Measurements from ENCODE around the gene SLC12A1.

Gene SLC12A1

GRCh38 chr15:48244921-48245320 is 38.8 kb downstream of the SLC12A1 start:
- DNase-seq = no peak

GRCh38 chr15:48248414-48248813 is 42.3 kb downstream of the SLC12A1 start:
- DNase-seq = no peak

- DNase-seq = peak; percentile 25
Observed at GRCh38 chr15:48250640-48251076, 44.6 kb downstream of the SLC12A1 start.

- DNase-seq = no peak
Observed at GRCh38 chr15:48253172-48253571, 47.1 kb downstream of the SLC12A1 start.

GRCh38 chr15:48265135-48265534 is 59.0 kb downstream of the SLC12A1 start:
- no peak for DNase-seq

- DNase-seq = no peak
Observed at GRCh38 chr15:48266024-48266689, 60.1 kb downstream of the SLC12A1 start.

GRCh38 chr15:48267766-48268165 is 61.7 kb downstream of the SLC12A1 start:
- DNase-seq = no peak

- no peak for DNase-seq
Observed at GRCh38 chr15:48273049-48273448, 66.9 kb downstream of the SLC12A1 start.

GRCh38 chr15:48278666-48279065 is 72.6 kb downstream of the SLC12A1 start:
- DNase-seq = no peak

- DNase-seq = no peak
Observed at GRCh38 chr15:48279608-48280007, 73.5 kb downstream of the SLC12A1 start.

- DNase-seq = no peak
Observed at GRCh38 chr15:48281674-48282073, 75.6 kb downstream of the SLC12A1 start.

GRCh38 chr15:48282216-48282615 is 76.1 kb downstream of the SLC12A1 start:
- DNase-seq = no peak

GRCh38 chr15:48283396-48284145 is 77.5 kb downstream of the SLC12A1 start:
- no peak for DNase-seq

- peak; percentile 60 for DNase-seq
Observed at GRCh38 chr15:48285329-48286214, 79.5 kb downstream of the SLC12A1 start.

GRCh38 chr15:48289628-48290027 is 83.5 kb downstream of the SLC12A1 start:
- no peak for DNase-seq

- no peak for DNase-seq
Observed at GRCh38 chr15:48292458-48292857, 86.4 kb downstream of the SLC12A1 start.

- DNase-seq = no peak
Observed at GRCh38 chr15:48297668-48298067, 91.6 kb downstream of the SLC12A1 start.

GRCh38 chr15:48298914-48299313 is 92.8 kb downstream of the SLC12A1 start:
- no peak for DNase-seq

GRCh38 chr15:48300038-48300437 is 93.9 kb downstream of the SLC12A1 start:
- DNase-seq = no peak

GRCh38 chr15:48304398-48304797 is 98.3 kb downstream of the SLC12A1 start:
- DNase-seq = no peak

- no peak for DNase-seq
Observed at GRCh38 chr15:48306639-48307038, 100.5 kb downstream of the SLC12A1 start.

- no peak for DNase-seq
Observed at GRCh38 chr15:48307586-48307985, 101.5 kb downstream of the SLC12A1 start.

- no peak for DNase-seq
Observed at GRCh38 chr15:48309740-48310139, 103.6 kb downstream of the SLC12A1 start.
